ENCODE data around the gene SLC43A3. TPM values are rescaled to one million over a fixed set of nuclear protein-coding genes. Genes with fewer than 3 reads are reported as not detected.

Gene SLC43A3
- total and polyA plus RNA-seq, 9 donors, result 19.9 to 43.5 (median 28.4) TPM

DNA sequence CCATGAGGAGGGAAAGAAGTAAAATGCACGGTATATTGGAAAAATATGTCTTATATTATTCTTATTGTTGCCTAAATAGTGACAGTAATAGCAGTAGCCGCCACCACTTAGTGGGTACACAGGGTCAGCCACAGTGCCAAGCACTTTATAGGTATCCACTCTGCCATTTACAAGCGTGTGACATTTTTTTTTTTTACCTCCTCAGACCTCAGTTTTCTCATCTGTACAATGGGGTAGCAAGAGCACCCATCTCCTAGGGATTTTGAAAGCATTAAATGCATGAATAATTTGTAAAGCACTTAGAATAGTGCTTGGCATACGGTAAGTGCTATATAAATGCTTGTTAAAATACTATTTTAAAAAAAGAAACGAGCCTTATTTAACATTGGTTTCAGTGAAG is 42.3 kb upstream of the SLC43A3 start:
- Histone ChIP-seq H3K4me3 (ENCODE audit: low read length) (no peak overlapping the region), H3K4me1 (ENCODE audit: control insufficient read depth, insufficient read depth, low read length) (peaks cover 23% of the 10 kb centered on the region), H3K27me3 (ENCODE audit: control insufficient read depth, insufficient read depth, low read length) (peaks cover 11% of the 10 kb centered on the region), H3K36me3 (ENCODE audit: control insufficient read depth, insufficient read depth, low read length) (peaks cover 10% of the 10 kb centered on the region), H3K27ac (ENCODE audit: low read length) (no peak overlapping the region), H3K9me3 (replicated peaks; ENCODE audit: control insufficient read depth, low read depth, low read length) (no peaks in the 10 kb centered on the region)
- WGBS (ENCODE audit: insufficient coverage), result 100% methylated on average over 1 of the region's 5 CpGs
- no peak for DNase-seq

DNA sequence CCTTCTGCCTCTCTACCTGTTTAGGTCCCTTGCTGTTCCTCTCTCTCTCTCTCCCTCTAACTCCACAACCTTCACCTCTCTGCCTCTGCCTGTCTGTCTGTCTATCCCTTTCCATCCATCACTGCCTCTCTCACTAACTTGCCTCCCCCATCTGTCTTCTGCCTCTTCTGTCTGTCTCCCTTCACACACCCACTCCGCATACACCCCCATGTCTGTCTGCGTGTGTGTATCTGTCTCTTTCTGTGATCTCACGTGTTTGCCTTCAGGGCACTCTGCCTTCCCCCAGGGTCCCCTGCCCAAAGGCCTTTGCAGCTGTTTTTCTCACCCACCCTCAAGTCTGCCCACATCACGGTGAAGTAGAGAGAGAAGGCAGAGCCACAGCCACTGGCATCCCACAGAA is 41.4 kb upstream of the SLC43A3 start:
- Histone ChIP-seq H3K27me3 (ENCODE audit: control insufficient read depth, insufficient read depth, low read length) (peaks cover 17% of the 10 kb centered on the region), H3K4me3 (ENCODE audit: low read length) (no peak overlapping the region), H3K27ac (ENCODE audit: low read length) (no peak overlapping the region), H3K4me1 (ENCODE audit: control insufficient read depth, insufficient read depth, low read length) (peaks cover 29% of the 10 kb centered on the region), H3K9me3 (replicated peaks; ENCODE audit: control insufficient read depth, low read depth, low read length) (no peaks in the 10 kb centered on the region), H3K36me3 (ENCODE audit: control insufficient read depth, insufficient read depth, low read length) (peaks cover 10% of the 10 kb centered on the region)
- 46% methylated on average over 4 of the region's 4 CpGs for WGBS (ENCODE audit: insufficient coverage)
- no peak for DNase-seq

DNA sequence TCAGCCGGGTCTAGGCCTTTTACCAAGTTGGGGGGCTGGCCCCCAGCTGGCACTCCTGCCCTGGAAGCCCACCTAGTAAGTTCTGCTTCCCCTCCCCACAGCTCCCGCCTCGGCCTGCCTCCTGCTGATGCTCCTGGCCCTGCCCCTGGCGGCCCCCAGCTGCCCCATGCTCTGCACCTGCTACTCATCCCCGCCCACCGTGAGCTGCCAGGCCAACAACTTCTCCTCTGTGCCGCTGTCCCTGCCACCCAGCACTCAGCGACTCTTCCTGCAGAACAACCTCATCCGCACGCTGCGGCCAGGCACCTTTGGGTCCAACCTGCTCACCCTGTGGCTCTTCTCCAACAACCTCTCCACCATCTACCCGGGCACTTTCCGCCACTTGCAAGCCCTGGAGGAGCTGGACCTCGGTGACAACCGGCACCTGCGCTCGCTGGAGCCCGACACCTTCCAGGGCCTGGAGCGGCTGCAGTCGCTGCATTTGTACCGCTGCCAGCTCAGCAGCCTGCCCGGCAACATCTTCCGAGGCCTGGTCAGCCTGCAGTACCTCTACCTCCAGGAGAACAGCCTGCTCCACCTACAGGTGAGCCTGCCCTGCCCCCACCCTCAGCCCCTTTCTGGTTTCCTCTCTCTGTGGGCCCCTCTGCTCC is 40.7 kb upstream of the SLC43A3 start:
- peaks cover 24% of the 10 kb centered on the region for H3K27me3 ChIP-seq (ENCODE audit: control insufficient read depth, insufficient read depth, low read length)
- H3K4me3 ChIP-seq (ENCODE audit: low read length), result no peak overlapping the region
- H3K36me3 ChIP-seq (ENCODE audit: control insufficient read depth, insufficient read depth, low read length), result peaks cover 10% of the 10 kb centered on the region
- WGBS (ENCODE audit: insufficient coverage), result 57% methylated on average over 23 of the region's 23 CpGs
- no peak for DNase-seq
- peak overlapping the region; percentile 13 for H3K27ac ChIP-seq (ENCODE audit: low read length)
- H3K9me3 ChIP-seq (replicated peaks; ENCODE audit: control insufficient read depth, low read depth, low read length), result no peaks in the 10 kb centered on the region
- H3K4me1 ChIP-seq (ENCODE audit: control insufficient read depth, insufficient read depth, low read length), result peaks cover 36% of the 10 kb centered on the region

DNA sequence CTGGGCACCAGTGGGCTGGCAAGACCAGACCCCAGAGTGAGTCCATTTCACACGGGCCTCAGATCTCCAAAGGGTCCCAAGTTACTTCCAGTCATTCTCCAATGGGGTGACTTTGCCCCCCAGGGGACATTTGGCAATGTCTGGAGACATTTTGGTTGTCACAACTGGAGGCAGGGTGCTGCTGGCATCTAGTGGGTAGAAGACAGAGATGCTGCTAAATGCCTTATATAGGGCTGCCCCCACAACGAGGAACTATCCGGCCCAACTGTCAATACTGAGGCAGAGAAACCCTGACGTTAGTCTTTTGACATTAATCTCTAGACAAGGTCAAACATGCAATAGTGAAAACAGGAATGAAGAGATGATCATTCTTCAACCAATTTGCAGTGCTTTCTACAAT is 39.8 kb upstream of the SLC43A3 start:
- 70% methylated on average over 2 of the region's 4 CpGs for WGBS (ENCODE audit: insufficient coverage)
- DNase-seq, result no peak
- H3K36me3 ChIP-seq (ENCODE audit: control insufficient read depth, insufficient read depth, low read length), result peaks cover 8% of the 10 kb centered on the region

DNA sequence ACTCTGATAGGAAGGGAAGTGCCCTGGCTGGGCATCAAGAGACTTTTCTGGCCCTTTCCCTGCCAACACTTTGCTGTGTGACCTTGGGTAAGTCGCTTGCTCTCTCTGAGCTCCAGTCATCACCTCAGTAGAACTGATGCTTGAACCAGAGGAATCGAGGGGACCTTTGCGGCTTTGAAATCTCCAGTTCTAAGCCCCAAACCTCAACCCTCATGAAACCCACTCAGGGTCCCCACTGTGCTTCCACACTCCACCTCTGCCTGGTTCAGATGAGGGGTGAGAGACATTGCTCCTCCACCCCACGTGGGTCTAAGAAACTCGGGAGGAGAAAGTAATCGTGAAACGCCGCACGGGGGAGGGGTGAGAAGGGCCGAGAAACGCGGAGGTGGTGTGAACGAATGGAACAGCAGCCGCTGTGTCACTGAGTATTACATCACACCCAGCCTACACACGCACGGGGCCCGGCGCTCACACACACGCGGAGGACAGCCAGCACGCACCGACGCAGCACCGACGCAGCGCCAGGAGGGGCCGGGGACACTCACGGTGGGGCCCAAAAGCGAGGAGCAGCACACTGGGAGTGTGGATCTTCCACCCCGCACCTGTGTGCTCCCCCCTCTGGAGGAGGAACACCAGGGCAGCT is 37.7 kb upstream of the SLC43A3 start:
- Histone ChIP-seq H3K4me1 (ENCODE audit: control insufficient read depth, insufficient read depth, low read length) (peaks cover 59% of the 10 kb centered on the region), H3K27me3 (ENCODE audit: control insufficient read depth, insufficient read depth, low read length) (peaks cover 53% of the 10 kb centered on the region), H3K9me3 (replicated peaks; ENCODE audit: control insufficient read depth, low read depth, low read length) (no peaks in the 10 kb centered on the region), H3K36me3 (ENCODE audit: control insufficient read depth, insufficient read depth, low read length) (peaks cover 5% of the 10 kb centered on the region), H3K27ac (ENCODE audit: low read length) (peak overlapping the region; percentile 85), H3K4me3 (ENCODE audit: low read length) (no peak overlapping the region)
- DNase-seq, result no peak
- 58% methylated on average over 17 of the region's 30 CpGs for WGBS (ENCODE audit: insufficient coverage)

More for the DNA sequence above, 39.8 kb upstream of the SLC43A3 start:
- peaks cover 45% of the 10 kb centered on the region for H3K4me1 ChIP-seq (ENCODE audit: control insufficient read depth, insufficient read depth, low read length)
- H3K27ac ChIP-seq (ENCODE audit: low read length), result no peak overlapping the region
- H3K9me3 ChIP-seq (replicated peaks; ENCODE audit: control insufficient read depth, low read depth, low read length), result no peaks in the 10 kb centered on the region
- no peak overlapping the region for H3K4me3 ChIP-seq (ENCODE audit: low read length)
- peaks cover 33% of the 10 kb centered on the region for H3K27me3 ChIP-seq (ENCODE audit: control insufficient read depth, insufficient read depth, low read length)

DNA sequence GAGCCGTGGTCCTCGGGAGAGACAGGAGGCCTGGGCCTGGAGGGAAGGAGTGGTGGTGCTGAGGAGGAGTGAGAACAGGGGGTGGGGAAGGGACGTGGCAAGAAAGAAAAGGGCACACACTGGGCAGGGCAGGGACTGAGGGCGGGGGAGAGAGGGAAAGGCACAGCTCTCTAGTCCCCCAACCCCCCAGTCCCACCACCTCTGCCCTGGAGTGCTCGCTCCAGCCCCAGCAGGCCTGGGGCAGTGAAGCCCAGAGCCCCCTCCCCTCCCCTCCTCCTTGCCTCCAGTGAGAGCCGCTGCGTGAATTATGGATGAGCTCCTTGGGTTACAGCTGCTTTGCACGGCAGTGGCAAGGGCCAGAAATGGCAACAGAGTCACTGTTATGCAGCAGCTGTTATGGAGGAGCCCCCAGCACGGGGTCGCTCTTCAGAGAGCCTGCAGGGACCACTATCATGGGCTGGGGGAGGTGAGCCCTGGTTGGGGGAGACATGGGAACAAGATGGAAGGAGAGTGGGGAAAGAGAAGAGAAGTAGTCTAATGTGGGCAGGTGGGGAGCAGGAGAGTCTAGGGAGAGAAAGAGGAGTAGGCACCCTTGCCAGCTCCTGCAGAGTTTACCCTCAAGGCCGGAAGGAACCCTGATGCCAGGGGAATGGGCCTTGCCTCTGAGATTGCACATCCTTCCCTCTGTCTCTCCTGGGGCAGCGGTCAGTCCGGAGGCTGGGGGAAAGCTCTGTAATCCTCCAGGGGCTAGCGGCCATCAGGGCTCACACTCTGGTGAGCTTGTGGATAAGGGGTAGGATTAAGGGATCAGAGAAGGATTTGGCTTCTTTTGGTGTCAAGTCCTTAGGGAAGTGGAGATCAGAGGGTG is 37.0 kb upstream of the SLC43A3 start:
- H3K9me3 ChIP-seq (replicated peaks; ENCODE audit: control insufficient read depth, low read depth, low read length), result no peaks in the 10 kb centered on the region
- H3K27me3 ChIP-seq (ENCODE audit: control insufficient read depth, insufficient read depth, low read length), result peaks cover 60% of the 10 kb centered on the region
- peak overlapping the region; percentile 85 for H3K27ac ChIP-seq (ENCODE audit: low read length)
- DNase-seq, result peak; percentile 68
- peaks cover 2% of the 10 kb centered on the region for H3K36me3 ChIP-seq (ENCODE audit: control insufficient read depth, insufficient read depth, low read length)
- 36% methylated on average over 10 of the region's 14 CpGs for WGBS (ENCODE audit: insufficient coverage)
- no peak overlapping the region for H3K4me3 ChIP-seq (ENCODE audit: low read length)
- H3K4me1 ChIP-seq (ENCODE audit: control insufficient read depth, insufficient read depth, low read length), result peaks cover 66% of the 10 kb centered on the region

DNA sequence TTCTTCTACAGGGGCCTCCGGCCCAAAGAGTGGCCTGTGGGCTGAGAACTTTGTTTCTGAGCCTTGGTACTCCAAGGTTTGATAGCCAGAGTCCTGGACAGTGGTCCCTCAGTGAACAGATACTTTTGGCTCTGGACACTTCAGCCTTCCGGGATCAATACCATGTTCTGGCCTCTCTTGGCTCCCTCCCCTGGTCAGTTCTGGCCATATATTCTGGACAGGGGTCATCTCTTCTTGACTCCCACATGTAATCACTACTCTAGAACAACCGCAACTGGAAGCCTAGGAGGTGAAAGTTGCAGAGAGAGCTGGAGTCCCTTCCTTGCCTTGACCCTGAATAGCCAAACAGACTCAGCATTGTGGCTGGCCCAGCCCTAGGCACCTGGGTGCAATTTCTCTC is 35.7 kb upstream of the SLC43A3 start:
- peaks cover 73% of the 10 kb centered on the region for H3K27me3 ChIP-seq (ENCODE audit: control insufficient read depth, insufficient read depth, low read length)

DNA sequence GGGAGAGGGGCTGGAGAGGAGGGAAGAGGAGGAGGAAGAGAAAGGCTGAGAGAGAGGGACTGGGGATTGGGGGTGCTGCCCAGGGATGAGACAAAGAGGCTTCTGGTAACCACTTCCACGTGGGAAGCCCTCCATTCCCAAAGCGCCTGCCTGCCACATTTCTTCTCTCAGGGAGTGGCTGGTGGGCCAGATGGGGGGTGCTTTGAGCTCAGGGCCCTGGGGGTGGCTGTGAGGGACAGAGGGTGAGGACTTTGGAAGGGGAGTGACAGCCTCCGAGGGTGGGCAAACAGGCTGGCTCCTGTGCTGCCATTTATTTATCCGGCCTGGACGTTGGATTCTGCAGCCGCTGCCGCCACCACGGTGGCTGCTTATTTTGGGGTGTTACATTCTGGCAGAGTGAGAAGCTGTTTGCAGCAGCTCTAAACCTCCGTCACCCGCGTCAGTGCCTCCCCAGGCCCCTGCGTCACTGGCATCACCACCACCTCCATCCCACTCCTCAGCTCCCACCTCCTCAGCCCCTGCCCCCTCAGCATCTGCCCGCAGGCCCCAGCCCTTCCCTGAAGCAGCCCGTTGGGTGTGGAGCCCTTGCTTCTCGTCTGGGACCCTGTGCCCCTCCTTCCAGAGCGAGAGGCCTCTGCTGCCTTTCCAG is 35.0 kb upstream of the SLC43A3 start:
- Histone ChIP-seq H3K27ac (ENCODE audit: low read length) (peak overlapping the region; percentile 29), H3K4me1 (ENCODE audit: control insufficient read depth, insufficient read depth, low read length) (peaks cover 77% of the 10 kb centered on the region), H3K9me3 (replicated peaks; ENCODE audit: control insufficient read depth, low read depth, low read length) (no peaks in the 10 kb centered on the region), H3K36me3 (ENCODE audit: control insufficient read depth, insufficient read depth, low read length) (no peaks in the 10 kb centered on the region), H3K27me3 (ENCODE audit: control insufficient read depth, insufficient read depth, low read length) (peaks cover 79% of the 10 kb centered on the region), H3K4me3 (ENCODE audit: low read length) (no peak overlapping the region)
- DNase-seq, result no peak
- 49% methylated on average over 14 of the region's 16 CpGs for WGBS (ENCODE audit: insufficient coverage)

More for the DNA sequence above, 35.7 kb upstream of the SLC43A3 start:
- H3K9me3 ChIP-seq (replicated peaks; ENCODE audit: control insufficient read depth, low read depth, low read length), result no peaks in the 10 kb centered on the region
- peaks cover 74% of the 10 kb centered on the region for H3K4me1 ChIP-seq (ENCODE audit: control insufficient read depth, insufficient read depth, low read length)
- no peak for DNase-seq
- no peaks in the 10 kb centered on the region for H3K36me3 ChIP-seq (ENCODE audit: control insufficient read depth, insufficient read depth, low read length)
- no peak overlapping the region for H3K4me3 ChIP-seq (ENCODE audit: low read length)
- 63% methylated on average over 2 of the region's 3 CpGs for WGBS (ENCODE audit: insufficient coverage)
- H3K27ac ChIP-seq (ENCODE audit: low read length), result no peak overlapping the region

DNA sequence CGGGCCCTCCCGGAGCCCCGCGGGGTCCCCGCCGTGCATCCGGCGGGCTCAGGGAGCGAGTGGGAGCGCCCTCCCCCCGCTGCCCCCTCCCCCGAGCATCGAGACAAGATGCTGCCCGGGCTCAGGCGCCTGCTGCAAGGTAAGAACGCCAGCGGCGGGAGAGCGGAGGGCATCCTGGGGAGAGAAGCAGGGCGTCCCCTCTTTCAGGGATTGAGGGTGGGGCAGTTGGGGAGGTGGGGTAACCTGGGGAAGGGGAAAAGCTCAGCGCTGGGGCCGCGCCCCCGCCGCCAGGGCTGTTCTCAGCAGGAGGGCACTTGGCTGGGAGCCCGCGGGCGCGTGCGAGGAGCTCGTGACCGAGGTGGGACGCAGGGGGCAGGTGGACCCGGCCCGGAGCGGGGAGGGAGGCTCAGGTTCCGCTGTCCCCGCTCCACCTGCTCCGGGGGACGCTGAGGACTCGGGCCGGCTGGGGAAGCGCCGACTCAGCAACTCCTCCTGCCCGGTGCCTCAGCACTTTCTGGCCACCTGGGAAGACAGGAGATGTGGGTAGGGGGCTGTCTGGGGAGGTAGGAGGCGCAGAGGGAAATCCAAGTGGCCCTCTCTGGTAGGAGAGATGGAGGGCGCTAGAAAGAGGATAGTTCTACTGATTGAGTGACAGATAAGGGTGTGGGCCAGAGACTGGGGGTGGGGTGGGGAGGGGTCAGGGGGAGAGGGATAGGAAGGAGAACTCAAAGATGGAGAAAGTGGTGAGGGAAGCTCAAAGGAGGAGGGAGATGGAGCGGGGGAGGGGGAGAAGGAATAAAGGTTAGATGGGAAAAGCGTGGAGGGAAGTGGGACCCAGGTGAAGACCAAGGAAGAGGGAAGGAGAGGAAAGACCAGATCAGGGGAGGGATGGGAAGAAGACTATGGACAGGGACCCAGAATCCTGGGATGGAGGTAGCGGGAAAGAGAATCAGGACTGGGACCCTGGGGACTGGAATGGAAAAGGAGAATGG is 34.1 kb upstream of the SLC43A3 start:
- Histone ChIP-seq H3K27me3 (ENCODE audit: control insufficient read depth, insufficient read depth, low read length) (peaks cover 85% of the 10 kb centered on the region), H3K27ac (ENCODE audit: low read length) (peak overlapping the region; percentile 20), H3K9me3 (replicated peaks; ENCODE audit: control insufficient read depth, low read depth, low read length) (no peaks in the 10 kb centered on the region), H3K4me3 (ENCODE audit: low read length) (peak overlapping the region; percentile 42), H3K4me1 (ENCODE audit: control insufficient read depth, insufficient read depth, low read length) (peaks cover 77% of the 10 kb centered on the region), H3K36me3 (ENCODE audit: control insufficient read depth, insufficient read depth, low read length) (no peaks in the 10 kb centered on the region)
- WGBS (ENCODE audit: insufficient coverage), result 2% methylated on average over 46 of the region's 50 CpGs
- DNase-seq, result no peak

Measured in muscle of leg (tissue), 11 donors.